ENCODE data around the gene SLC17A2.

SLC17A2 gene

GRCh38 chr6:25869840-25870239 lies 60.7 kb downstream of the SLC17A2 start:
- TF ChIP-seq GATA2 (IDR thresholded peaks at IDR 0.05; ENCODE audit: low read depth, low read length) = no peak
- no peak for TF ChIP-seq GATA3 (IDR thresholded peaks at IDR 0.05; ENCODE audit: low read depth, low read length)

- TF ChIP-seq GATA3 (IDR thresholded peaks at IDR 0.05; ENCODE audit: low read depth, low read length) (no peak), GATA2 (IDR thresholded peaks at IDR 0.05; ENCODE audit: low read depth, low read length) (no peak)
These were observed 61.9 kb downstream of the SLC17A2 start for GRCh38 chr6:25868436-25869183.

- TF ChIP-seq GATA2 (IDR thresholded peaks at IDR 0.05; ENCODE audit: low read depth, low read length) = no peak
- no peak for TF ChIP-seq GATA3 (IDR thresholded peaks at IDR 0.05; ENCODE audit: low read depth, low read length)
These were observed 64.5 kb downstream of the SLC17A2 start for GRCh38 chr6:25866011-25866410.

GRCh38 chr6:25863360-25863759 lies 67.1 kb downstream of the SLC17A2 start:
- TF ChIP-seq GATA3 (IDR thresholded peaks at IDR 0.05; ENCODE audit: low read depth, low read length) (no peak), GATA2 (IDR thresholded peaks at IDR 0.05; ENCODE audit: low read depth, low read length) (no peak)

All from SH-SY5Y (cell line).